DMS114 treated with DMSO at 0.1 percent for 48 hours (cell line): Measurements from ENCODE around the gene NUS1.
"Not testable (repeated sequence)": the region's sequence is repeated elsewhere in the genome, so short reads cannot be mapped to it uniquely, and the experiment has no call there.

Experiments used
- DNase-seq: peaks from one replicate; lab custom pipeline; 2025; ENCODE audit not compliant: unreplicated experiment; lab: John Stamatoyannopoulos, UW

The NUS1 gene

GRCh38 chr6:117674991-117675657 is at the start of gene NUS1:
Gene NUS1 (plus strand): TSS chr6:117675469. CDS start chr6:117675671, 202 bp downstream.
- DNase-seq, result peak; percentile 95

GRCh38 chr6:117627533-117627932 is 47.7 kb upstream of the NUS1 start:
- no peak for DNase-seq

DNA sequence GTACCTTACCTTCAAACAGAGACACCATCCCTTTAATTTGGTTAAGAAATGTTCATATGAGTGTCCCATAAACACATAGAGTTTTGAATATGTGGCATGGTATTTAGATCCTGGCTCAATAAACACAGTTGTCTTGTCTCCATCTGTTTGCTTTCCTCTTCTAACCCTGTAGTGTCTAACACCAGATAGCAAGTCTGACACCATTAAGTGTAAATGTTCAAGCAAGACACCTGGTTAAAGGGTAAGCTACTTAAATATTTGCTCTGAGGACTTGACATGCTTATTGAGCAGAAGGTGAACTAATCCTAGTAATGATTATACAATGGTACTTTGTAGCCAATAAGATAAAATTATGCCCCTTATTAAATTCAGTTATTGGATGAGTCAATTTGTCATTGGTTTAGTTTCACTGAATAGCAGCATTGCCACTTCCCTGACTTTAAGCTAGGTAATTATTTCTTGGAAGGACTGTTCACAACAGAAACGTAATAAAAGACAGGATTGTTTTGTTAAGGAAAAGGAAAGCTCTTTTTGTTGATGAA is 46.1 kb upstream of the NUS1 start:
- no peak for DNase-seq

- DNase-seq, result no peak
Measured at GRCh38 chr6:117637770-117638169, 37.5 kb upstream of the NUS1 start.

DNA sequence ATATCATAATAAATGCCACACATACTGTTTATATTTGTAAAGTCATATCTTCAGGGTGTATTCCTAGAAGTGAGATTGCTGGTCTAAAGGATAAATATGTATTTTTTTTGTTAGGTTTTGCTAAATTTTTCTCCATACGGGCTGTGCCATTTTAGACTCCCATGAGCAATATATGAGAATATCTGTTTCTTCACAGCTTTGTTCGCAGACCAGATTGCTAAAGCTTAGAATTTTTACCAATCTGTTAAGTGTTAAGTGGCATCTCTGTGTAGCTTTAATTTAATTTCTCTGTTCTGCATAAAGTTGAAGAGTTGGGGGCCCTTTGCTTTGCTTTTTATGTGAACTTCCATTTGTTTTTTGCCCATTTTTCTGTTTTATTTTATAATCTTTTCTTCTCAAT is 32.3 kb upstream of the NUS1 start:
- DNase-seq, result no peak

DNA sequence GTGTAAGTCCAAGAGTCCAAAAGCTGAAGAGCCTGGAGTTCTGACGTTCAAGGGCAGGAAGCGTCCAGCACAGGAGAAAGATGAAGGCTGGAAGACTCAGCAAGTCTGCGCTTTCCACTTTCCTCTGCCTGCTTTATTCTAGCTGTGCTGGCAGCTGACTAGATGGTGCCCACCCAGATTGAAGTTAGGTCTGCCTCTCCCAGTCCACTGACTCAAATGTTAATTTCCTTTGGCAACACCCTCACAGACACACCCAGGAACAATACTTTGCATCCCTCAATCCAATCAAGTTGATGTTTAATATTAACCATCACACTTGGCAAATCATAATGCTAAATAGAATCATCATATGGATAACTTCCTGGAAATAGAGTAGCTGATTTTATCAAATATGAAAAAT is 23.3 kb upstream of the NUS1 start:
- not testable (repeated sequence) for DNase-seq

DNA sequence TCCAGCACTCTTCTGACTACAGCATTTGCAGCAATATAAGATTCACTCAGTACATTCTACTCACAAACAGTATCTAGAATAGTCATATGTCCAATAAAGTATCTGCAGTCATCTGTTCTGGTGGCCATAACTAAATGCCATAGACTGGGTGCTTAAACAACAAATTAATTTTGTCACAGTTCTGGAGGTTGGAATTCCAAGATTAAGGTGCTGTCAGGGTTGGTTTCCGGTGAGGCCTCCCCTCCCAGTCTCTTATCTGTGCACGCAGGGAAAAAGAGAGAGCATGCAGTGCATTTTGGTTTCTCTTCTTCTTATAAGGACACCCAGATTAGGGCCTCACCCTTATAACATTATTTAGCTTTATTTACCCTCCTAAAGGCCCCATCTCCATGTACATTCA is 21.3 kb upstream of the NUS1 start:
- no peak for DNase-seq

DNA sequence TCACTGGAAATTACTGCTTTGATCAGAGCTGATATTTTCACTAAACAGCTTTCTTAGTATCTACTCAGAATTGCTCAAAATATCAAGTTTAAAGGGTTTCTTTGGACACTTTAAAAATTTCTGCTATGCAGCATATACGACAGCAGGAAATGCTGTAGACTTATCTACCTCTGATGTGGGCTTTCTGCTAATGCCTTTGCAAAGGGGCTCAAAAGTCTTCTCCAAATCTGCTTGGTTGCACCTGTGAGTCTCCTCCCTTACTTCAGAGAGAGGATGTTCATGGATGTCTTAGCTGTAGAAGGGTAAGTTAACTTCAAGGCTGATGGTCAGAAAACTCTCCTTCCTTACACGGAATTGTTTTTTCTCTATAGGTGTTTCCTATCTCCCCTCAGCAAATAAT is 19.9 kb upstream of the NUS1 start:
- DNase-seq, result no peak

DNA sequence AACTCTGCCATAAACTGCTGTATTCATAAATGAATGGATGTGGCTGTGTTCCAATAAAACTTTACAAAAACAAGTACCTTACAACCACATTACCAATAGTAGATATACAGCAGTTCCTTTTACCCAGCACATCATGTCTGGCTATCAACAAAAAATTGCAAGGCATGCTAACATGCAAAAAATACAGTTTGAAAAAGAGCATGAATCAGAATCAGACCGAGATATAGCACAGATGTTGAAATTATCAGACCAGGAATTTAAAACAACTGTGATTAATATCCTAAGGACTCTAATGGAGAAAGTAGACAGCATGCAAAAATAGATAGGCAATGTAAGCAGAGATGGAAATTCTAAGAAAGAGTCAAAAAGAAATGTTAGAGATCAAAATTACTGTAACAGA is 8.4 kb upstream of the NUS1 start:
- no peak for DNase-seq

DNA sequence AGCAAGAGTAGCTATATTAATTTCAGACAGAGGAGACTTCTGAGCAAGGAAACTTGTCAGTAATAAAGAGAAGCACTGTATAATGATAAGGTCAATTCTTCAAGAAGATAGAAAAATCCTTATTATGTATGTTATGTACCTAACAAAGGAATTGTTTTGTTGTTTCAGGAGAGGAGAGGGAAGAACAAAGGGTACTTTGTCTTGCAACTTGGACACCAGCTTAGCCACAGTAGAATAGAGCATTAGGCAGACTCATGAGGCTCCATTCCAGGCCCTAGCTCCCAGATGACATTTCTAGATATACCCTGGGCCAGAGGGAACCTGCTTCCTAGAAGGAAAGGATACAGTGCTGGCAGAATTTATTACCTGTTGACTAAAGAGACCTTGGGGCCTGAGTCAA is 6.5 kb upstream of the NUS1 start:
- DNase-seq, result no peak

DNA sequence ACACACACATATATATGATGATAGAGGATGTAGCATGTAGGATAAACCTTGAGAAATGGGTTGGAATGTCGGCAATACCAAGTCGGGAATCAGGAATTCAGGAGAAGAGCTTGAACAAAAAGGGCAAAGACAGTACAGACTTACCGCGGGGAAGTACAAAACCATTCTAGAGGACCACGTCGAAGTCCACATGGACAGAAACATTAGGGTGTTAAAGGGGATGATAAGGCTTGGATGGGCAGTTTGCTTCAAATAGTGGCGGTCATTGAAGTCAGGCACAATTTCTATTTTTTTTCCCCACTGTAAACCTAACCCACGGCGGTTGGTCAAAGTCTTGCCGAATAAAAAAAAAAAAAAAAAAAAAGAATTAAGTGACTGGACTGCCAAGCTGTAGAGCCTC is 766 bp upstream of the NUS1 start:
- no peak for DNase-seq

- DNase-seq, result not testable (repeated sequence)
Measured at GRCh38 chr6:117675658-117676301, 511 bp downstream of the NUS1 start.

GRCh38 chr6:117676577-117677218 is 1.4 kb downstream of the NUS1 start:
- no peak for DNase-seq

DNA sequence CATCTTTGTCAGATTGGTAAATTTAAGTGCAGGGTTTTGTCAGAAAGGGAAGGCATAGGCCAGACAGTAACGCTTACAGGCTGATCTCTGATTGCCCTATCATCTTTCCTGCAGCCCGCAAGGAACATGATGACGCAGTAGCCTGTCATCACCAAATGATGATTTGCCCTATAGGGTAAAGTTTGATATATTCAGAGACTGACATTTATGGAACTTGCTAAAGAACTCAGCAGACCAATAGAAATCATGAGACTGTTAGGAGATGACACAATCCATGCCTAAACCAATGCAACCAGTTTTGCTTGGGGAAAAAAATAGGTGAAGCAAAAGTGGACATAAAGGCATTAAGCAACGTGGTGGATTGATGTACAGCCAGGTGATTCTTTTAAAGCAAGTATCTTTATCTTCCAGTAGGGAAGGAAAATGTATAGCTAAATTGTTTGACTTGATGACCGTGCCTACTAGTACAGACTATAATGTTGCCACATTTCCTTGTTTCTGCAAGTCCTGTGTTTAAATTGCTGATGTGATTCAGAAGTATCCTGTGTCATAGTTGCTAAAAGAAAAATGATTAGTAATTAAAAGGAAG is 2.4 kb downstream of the NUS1 start:
- DNase-seq, result no peak

GRCh38 chr6:117681162-117681741 is 6.0 kb downstream of the NUS1 start:
- DNase-seq, result no peak

GRCh38 chr6:117684749-117685148 is 9.5 kb downstream of the NUS1 start:
- DNase-seq, result no peak

GRCh38 chr6:117685359-117685758 is 10.1 kb downstream of the NUS1 start:
- DNase-seq, result no peak

- DNase-seq, result no peak
Measured at GRCh38 chr6:117687021-117687648, 11.9 kb downstream of the NUS1 start.

GRCh38 chr6:117689584-117689983 is 14.3 kb downstream of the NUS1 start:
- not testable (repeated sequence) for DNase-seq

GRCh38 chr6:117706504-117706903 is 31.2 kb downstream of the NUS1 start:
- DNase-seq, result no peak

- DNase-seq, result not testable (repeated sequence)
Measured at GRCh38 chr6:117706936-117707509, 31.8 kb downstream of the NUS1 start.
